ENCODE measurements around the gene SUPT4H1. TPM values are rescaled to one million over a fixed set of nuclear protein-coding genes. Genes with fewer than 3 reads are reported as not detected.

Gene SUPT4H1
- total RNA-seq, 4 donors from 2014 or later: 34.5 to 38.0 (median 35.2) TPM

- no peak for DNase-seq (ENCODE audit: low spot score in 2 of 2)
- no peaks in the 10 kb centered on the region for H3K4me1 ChIP-seq
- H3K9me3 ChIP-seq: no peaks in the 10 kb centered on the region
- H3K36me3 ChIP-seq: no peaks in the 10 kb centered on the region
- H3K27me3 ChIP-seq: no peaks in the 10 kb centered on the region
- TF ChIP-seq POLR2A (IDR thresholded peaks at IDR 0.05) (no peak), EP300 (IDR thresholded peaks at IDR 0.05) (no peak), CTCF (IDR thresholded peaks at IDR 0.05) (no peak)
- no peak overlapping the region for H3K27ac ChIP-seq
- no peak overlapping the region for H3K4me3 ChIP-seq
- WGBS, 2 donors: 62 to 63% methylated on average over 4 of the region's 4 CpGs
Measured at GRCh38 chr17:58383892-58384462, 32.0 kb upstream of the SUPT4H1 start.

DNA sequence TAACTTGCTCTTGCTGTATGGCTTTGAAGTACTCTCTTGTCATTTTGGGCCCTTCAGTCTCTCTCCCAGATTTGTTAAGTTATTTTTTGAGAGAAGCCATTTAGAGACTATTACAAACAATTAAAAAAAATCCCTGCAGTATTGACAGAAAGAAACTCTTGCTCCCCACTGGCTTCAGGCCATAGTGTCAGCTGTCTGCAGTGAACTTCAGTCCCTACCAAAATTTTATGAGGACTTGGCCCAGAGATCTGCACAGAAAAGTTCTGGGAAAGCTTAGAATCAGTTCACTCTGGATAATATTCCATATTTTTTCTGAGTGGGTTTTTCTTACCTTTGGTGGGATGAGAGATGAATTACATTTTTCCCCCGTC lies 30.9 kb upstream of the SUPT4H1 start:
- H3K36me3 ChIP-seq: no peaks in the 10 kb centered on the region
- WGBS, 2 donors: 72 to 90% methylated on average over 1 of the region's 1 CpG

DNA sequence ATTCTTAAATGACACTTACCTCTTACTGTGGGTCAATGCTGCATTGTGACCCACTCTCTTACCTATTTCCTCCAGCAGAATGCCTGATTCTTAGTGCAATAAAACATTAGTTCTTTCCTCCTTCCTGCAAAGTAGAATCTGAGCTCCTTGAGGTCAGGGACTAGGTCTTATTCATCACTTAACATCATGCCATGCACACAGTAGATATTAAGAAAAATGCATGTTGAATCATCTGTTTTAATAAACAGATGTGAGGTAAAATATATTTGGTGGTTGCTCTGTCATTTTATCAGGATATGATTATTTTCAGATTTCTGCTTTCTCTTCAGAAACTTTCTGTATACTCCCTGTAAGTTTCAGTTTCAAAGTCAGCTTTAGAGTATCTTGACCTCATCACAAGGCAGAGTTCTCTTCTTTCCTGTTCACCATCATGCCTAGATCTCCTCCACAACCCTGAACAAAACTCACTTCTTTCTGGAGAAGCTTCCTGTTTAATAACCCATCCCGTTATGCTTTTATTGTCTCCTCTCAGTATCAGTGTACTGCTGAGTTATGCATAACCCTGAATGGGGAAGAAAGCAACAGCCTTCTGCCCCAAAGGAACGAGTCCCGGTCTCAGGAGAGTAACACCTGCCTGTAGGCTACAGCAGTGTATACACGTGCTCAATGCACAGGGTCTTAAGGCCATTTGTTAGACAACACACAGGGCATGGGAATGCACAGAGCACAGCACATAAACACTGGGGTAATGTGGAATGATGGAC lies 30.3 kb upstream of the SUPT4H1 start:
- Histone ChIP-seq H3K4me1 (no peaks in the 10 kb centered on the region), H3K27ac (no peak overlapping the region), H3K27me3 (no peaks in the 10 kb centered on the region), H3K4me3 (no peak overlapping the region), H3K36me3 (no peaks in the 10 kb centered on the region), H3K9me3 (no peaks in the 10 kb centered on the region)
- WGBS, 2 donors: 33 to 35% methylated on average over 4 of the region's 4 CpGs
- no peak for DNase-seq (ENCODE audit: low spot score in 2 of 2)
- TF ChIP-seq CTCF (IDR thresholded peaks at IDR 0.05) (no peak), POLR2A (IDR thresholded peaks at IDR 0.05) (no peak), EP300 (IDR thresholded peaks at IDR 0.05) (no peak)

More for the DNA sequence above, 30.9 kb upstream of the SUPT4H1 start:
- TF ChIP-seq CTCF (IDR thresholded peaks at IDR 0.05) (no peak), POLR2A (IDR thresholded peaks at IDR 0.05) (no peak), EP300 (IDR thresholded peaks at IDR 0.05) (no peak)
- H3K4me3 ChIP-seq: no peak overlapping the region
- DNase-seq (ENCODE audit: low spot score in 2 of 2): no peak
- H3K27me3 ChIP-seq: no peaks in the 10 kb centered on the region
- H3K9me3 ChIP-seq: no peaks in the 10 kb centered on the region
- H3K27ac ChIP-seq: no peak overlapping the region
- H3K4me1 ChIP-seq: no peaks in the 10 kb centered on the region

- no peak for TF ChIP-seq POLR2A (IDR thresholded peaks at IDR 0.05)
- TF ChIP-seq EP300 (IDR thresholded peaks at IDR 0.05): no peak
- TF ChIP-seq CTCF (IDR thresholded peaks at IDR 0.05): no peak
- H3K4me3 ChIP-seq: no peak overlapping the region
- H3K4me1 ChIP-seq: no peaks in the 10 kb centered on the region
- H3K9me3 ChIP-seq: no peaks in the 10 kb centered on the region
- no peaks in the 10 kb centered on the region for H3K27me3 ChIP-seq
- 33 to 37% methylated on average over 3 of the region's 3 CpGs for WGBS, 2 donors
- H3K36me3 ChIP-seq: no peaks in the 10 kb centered on the region
- DNase-seq (ENCODE audit: low spot score in 2 of 2): no peak
- no peak overlapping the region for H3K27ac ChIP-seq
Measured at GRCh38 chr17:58381124-58382035, 29.4 kb upstream of the SUPT4H1 start.
